PC-9 (cell line): ENCODE results near the gene COTL1. TPM values are rescaled to one million over a fixed set of nuclear protein-coding genes. Genes with fewer than 3 reads are reported as not detected.
"Not testable (repeated sequence)": the region's sequence is repeated elsewhere in the genome, so short reads cannot be mapped to it uniquely, and the experiment has no call there.

Experiments
- BruUV-seq: library from RNA; stranded (reverse); fragments of 400-500 nt; replicated peaks from 2 replicates; lab custom pipeline; 2021; lab: Mats Ljungman, UMichigan
- CTCF ChIA-PET: fragments of 300-600 bp; sonication (Branson Sonifier 250); formaldehyde crosslinking; loops from one replicate; lab custom pipeline; 2022; ENCODE audit warnings: antibody characterized with exemption; lab: Charles Lee
- POLR2A ChIA-PET: fragments of 300-600 bp; sonication (Branson Sonifier 250); formaldehyde crosslinking; loops from one replicate; lab custom pipeline; 2022; ENCODE audit warnings: antibody characterized with exemption; ENCODE audit not compliant: unreplicated experiment; lab: Charles Lee
- DNase-seq, 2 experiments: peaks; one replicate each; pipeline versions ENCODE4 v3.0.0 to v3.0.0-alpha.2; 2015 to 2022; ENCODE audit warnings: mixed read lengths in 1 of 2
- H2AFZ ChIP-seq: fragments of 200-600 bp; sonication (generic); 2 replicates; pipeline ENCODE4 v1.8.1; 2017; ENCODE audit warnings: antibody characterized with exemption
- H3F3A ChIP-seq: fragments of 200-600 bp; sonication (generic); 2 replicates; pipeline ENCODE4 v1.8.1; 2017; ENCODE audit warnings: antibody characterized with exemption, mild to moderate bottlenecking, low read depth; ENCODE audit not compliant: insufficient read depth
- H3K27ac ChIP-seq: fragments of 200-600 bp; sonication (generic); 2 replicates; pipeline ENCODE4 v1.6.1; 2016; ENCODE audit warnings: mixed run types
- H3K27me3 ChIP-seq: fragments of 200-600 bp; sonication (generic); 2 replicates; pipeline ENCODE4 v1.6.1; 2016; ENCODE audit warnings: low read depth, mixed run types; ENCODE audit not compliant: insufficient read depth
- H3K36me3 ChIP-seq: fragments of 200-600 bp; sonication (generic); 2 replicates; pipeline ENCODE4 v1.6.1; 2016; ENCODE audit warnings: low read depth, mixed run types
- H3K4me1 ChIP-seq: fragments of 200-600 bp; sonication (generic); replicated peaks from 2 replicates; pipeline ENCODE4 v1.6.1; 2016; ENCODE audit warnings: mixed run types; ENCODE audit not compliant: insufficient read depth
- H3K4me2 ChIP-seq: fragments of 200-600 bp; sonication (generic); 2 replicates; pipeline ENCODE4 v1.6.1; 2017; ENCODE audit warnings: mixed run types
- H3K4me3 ChIP-seq: fragments of 200-600 bp; sonication (generic); 2 replicates; pipeline ENCODE4 v1.6.1; 2016; ENCODE audit warnings: mixed run types
- H3K79me2 ChIP-seq: fragments of 200-600 bp; sonication (generic); 2 replicates; pipeline ENCODE4 v1.6.1; 2017; ENCODE audit warnings: low read depth, mixed run types
- H3K9me2 ChIP-seq: fragments of 200-600 bp; sonication (generic); 2 replicates; pipeline ENCODE4 v1.8.1; 2017; ENCODE audit warnings: mild to moderate bottlenecking; ENCODE audit not compliant: insufficient read depth
- H3K9me3 ChIP-seq: fragments of 200-600 bp; sonication (generic); 2 replicates; pipeline ENCODE4 v1.8.1; 2016; ENCODE audit warnings: low read depth; ENCODE audit not compliant: insufficient read depth
- H4K20me1 ChIP-seq: fragments of 200-600 bp; sonication (generic); 2 replicates; pipeline ENCODE4 v1.8.1; 2017; ENCODE audit not compliant: insufficient read depth
- CTCF ChIP-seq: fragments of 200-600 bp; sonication (generic); conservative IDR thresholded peaks from 2 replicates; pipeline ENCODE4 v1.6.1; 2017; ENCODE audit warnings: mixed run types, antibody characterized with exemption, mild to moderate bottlenecking, moderate library complexity
- EZH2 ChIP-seq: fragments of 200-600 bp; sonication (generic); IDR thresholded peaks from 2 replicates; pipeline ENCODE4 v1.8.0; 2017; ENCODE audit warnings: antibody characterized with exemption, low read depth
- intact Hi-C: fragments of 100-400 bp; cut with micrococcal nuclease; formaldehyde crosslinking; loops from one replicate; pipeline ENCODE4 v1.10.0; 2022; ENCODE audit not compliant: unreplicated experiment
- total RNA-seq: library from RNA; stranded (reverse); gene quantifications from 2 replicates; pipeline ENCODE4 v1.2.3, GENCODE V29; 2021

COTL1 gene
- total RNA-seq, 1 experiment from 2014 or later, result 512 TPM

- no peak overlapping the region for H3K27ac ChIP-seq
Observed at GRCh38 chr16:84526794-84527531, 90.9 kb downstream of the COTL1 start.

GRCh38 chr16:84524941-84525581, 92.8 kb downstream of the COTL1 start:
- H3K27ac ChIP-seq, H3K9me2 ChIP-seq, H3K9me3 ChIP-seq, BruUV-seq, H4K20me1 ChIP-seq, CTCF ChIA-PET, intact Hi-C loops, H3F3A ChIP-seq, H3K27me3 ChIP-seq, H2AFZ ChIP-seq, DNase-seq, H3K4me2 ChIP-seq, POLR2A ChIA-PET, H3K79me2 ChIP-seq, H3K4me3 ChIP-seq, H3K36me3 ChIP-seq, H3K4me1 ChIP-seq: not testable (repeated sequence)

More at GRCh38 chr16:84526794-84527531, 90.9 kb downstream of the COTL1 start:
- no peaks in the 10 kb centered on the region for H3K9me2 ChIP-seq
- intact Hi-C loops, result no loop called here
- no peaks in the 10 kb centered on the region for H3K4me1 ChIP-seq
- no peak for DNase-seq
- no peaks in the 10 kb centered on the region for H4K20me1 ChIP-seq
- H3K4me3 ChIP-seq, result no peak overlapping the region
- H3F3A ChIP-seq, result no peaks in the 10 kb centered on the region
- CTCF ChIA-PET, result no interaction called here
- H3K27me3 ChIP-seq, result peaks cover 12% of the 10 kb centered on the region; the same call in 1 of the 2 replicates
- H3K79me2 ChIP-seq, result no peaks in the 10 kb centered on the region
- H3K9me3 ChIP-seq, result no peaks in the 10 kb centered on the region
- POLR2A ChIA-PET, result interaction anchor here (0.6 kb wide), 1 partner anchor 795 kb away, joined by 7 read pairs; no protein-coding TSS in a partner anchor
- no peaks in the 10 kb centered on the region for H3K36me3 ChIP-seq
- H2AFZ ChIP-seq, result no peak overlapping the region
- TF ChIP-seq EZH2 (no peak), CTCF (no peak)
- no peak overlapping the region for H3K4me2 ChIP-seq
- BruUV-seq, result no TSS peak

- H3K4me2 ChIP-seq, result no peak overlapping the region
- no peak overlapping the region for H2AFZ ChIP-seq
- 0 out of 2 replicates have a peak, but pooled peaks cover 3% of the 10 kb centered on the region for H3F3A ChIP-seq
- no peaks in the 10 kb centered on the region for H3K79me2 ChIP-seq
- H3K27ac ChIP-seq, result no peak overlapping the region
- H3K4me3 ChIP-seq, result no peak overlapping the region
- peaks cover 4% of the 10 kb centered on the region; the same call in 1 of the 2 replicates for H3K27me3 ChIP-seq
- H3K36me3 ChIP-seq, result no peaks in the 10 kb centered on the region
- H4K20me1 ChIP-seq, result no peaks in the 10 kb centered on the region
- intact Hi-C loops, result no loop called here
- no peaks in the 10 kb centered on the region for H3K4me1 ChIP-seq
- DNase-seq, result no peak
- no TSS peak for BruUV-seq
- ChIA-PET CTCF (no interaction called here), POLR2A (no interaction called here)
- H3K9me3 ChIP-seq, result no peaks in the 10 kb centered on the region
- TF ChIP-seq EZH2 (no peak), CTCF (no peak)
- H3K9me2 ChIP-seq, result no peaks in the 10 kb centered on the region
Observed at GRCh38 chr16:84524346-84524920, 93.4 kb downstream of the COTL1 start.
